ENCODE results near the gene CADPS2. TPM values are rescaled to one million over a fixed set of nuclear protein-coding genes. Genes with fewer than 3 reads are reported as not detected.

The CADPS2 gene
- polyA plus RNA-seq, 3 donors = not detected

- no CpG with 5 or more reads among the region's 1 CpG for WGBS (ENCODE audit: insufficient coverage)
- Histone ChIP-seq H3K79me2 (ENCODE audit: insufficient read depth, low read length) (no peaks in the 10 kb centered on the region), H3K36me3 (replicated peaks in 1 of 2; ENCODE audit: control insufficient read depth in 1 of 2, insufficient read depth in 2 of 2, low read length in 2 of 2) (no peaks in the 10 kb centered on the region), H3K27ac (ENCODE audit: low read depth in 1 of 2, low read length in 2 of 2) (no peak overlapping the region), H2AFZ (ENCODE audit: insufficient read depth, low read depth, low read length, poor library complexity, severe bottlenecking) (no peak overlapping the region), H3K4me1 (ENCODE audit: control insufficient read depth in 1 of 2, insufficient read depth in 2 of 2, low read length in 2 of 2) (no peaks in the 10 kb centered on the region), H3K27me3 (ENCODE audit: control insufficient read depth in 2 of 2, insufficient read depth in 2 of 2, low read length in 2 of 2) (no peaks in the 10 kb centered on the region), H4K20me1 (ENCODE audit: insufficient read depth, low read length) (no peaks in the 10 kb centered on the region), H3K9me3 (replicated peaks in 1 of 2; ENCODE audit: control insufficient read depth in 1 of 2, insufficient read depth in 1 of 2, low read length in 2 of 2) (no peaks in the 10 kb centered on the region), H3K4me2 (replicated peaks; ENCODE audit: extremely low read depth, low read length, poor library complexity, severe bottlenecking) (no peak overlapping the region), H3K9ac (ENCODE audit: insufficient read depth, low read length, poor library complexity, severe bottlenecking) (no peak overlapping the region), H3K4me3 (replicated peaks in 1 of 3; ENCODE audit: low read depth in 2 of 3, low read length in 3 of 3) (no peak overlapping the region)
- Mint-ChIP-seq H3K36me3 (no peaks in the 10 kb centered on the region), H3K9me3 (no peaks in the 10 kb centered on the region), H3K27me3 (ENCODE audit: low read depth in 3 of 3) (no peaks in the 10 kb centered on the region), H3K4me1 (no peaks in the 10 kb centered on the region), H3K4me3 (no peak overlapping the region), H3K27ac (no peak overlapping the region)
- no peak for TF ChIP-seq CTCF (IDR thresholded peaks at IDR 0.05)
- intact Hi-C loops (cut with micrococcal nuclease) = no loop called here
- DNase-seq = no peak
Measured at GRCh38 chr7:122438492-122438891, 447.8 kb downstream of the CADPS2 start.

GRCh38 chr7:122438006-122438405 lies 448.3 kb downstream of the CADPS2 start:
- H3K4me1 Mint-ChIP-seq = no peaks in the 10 kb centered on the region
- intact Hi-C loops (cut with micrococcal nuclease) = no loop called here
- H3K27ac Mint-ChIP-seq = no peak overlapping the region
- H4K20me1 ChIP-seq (ENCODE audit: insufficient read depth, low read length) = no peaks in the 10 kb centered on the region
- no peak overlapping the region for H3K27ac ChIP-seq (ENCODE audit: low read depth in 1 of 2, low read length in 2 of 2)
- no peaks in the 10 kb centered on the region for H3K9me3 Mint-ChIP-seq
- H3K4me3 ChIP-seq (replicated peaks in 1 of 3; ENCODE audit: low read depth in 2 of 3, low read length in 3 of 3) = no peak overlapping the region
- no peak overlapping the region for H3K4me2 ChIP-seq (replicated peaks; ENCODE audit: extremely low read depth, low read length, poor library complexity, severe bottlenecking)
- H3K9me3 ChIP-seq (replicated peaks in 1 of 2; ENCODE audit: control insufficient read depth in 1 of 2, insufficient read depth in 1 of 2, low read length in 2 of 2) = no peaks in the 10 kb centered on the region
- H3K4me1 ChIP-seq (ENCODE audit: control insufficient read depth in 1 of 2, insufficient read depth in 2 of 2, low read length in 2 of 2) = no peaks in the 10 kb centered on the region
- no peaks in the 10 kb centered on the region for H3K36me3 Mint-ChIP-seq
- WGBS (ENCODE audit: insufficient coverage) = 47% methylated on average over 2 of the region's 3 CpGs
- H3K27me3 ChIP-seq (ENCODE audit: control insufficient read depth in 2 of 2, insufficient read depth in 2 of 2, low read length in 2 of 2) = no peaks in the 10 kb centered on the region
- H3K9ac ChIP-seq (ENCODE audit: insufficient read depth, low read length, poor library complexity, severe bottlenecking) = no peak overlapping the region
- no peaks in the 10 kb centered on the region for H3K79me2 ChIP-seq (ENCODE audit: insufficient read depth, low read length)
- no peak overlapping the region for H2AFZ ChIP-seq (ENCODE audit: insufficient read depth, low read depth, low read length, poor library complexity, severe bottlenecking)
- no peaks in the 10 kb centered on the region for H3K36me3 ChIP-seq (replicated peaks in 1 of 2; ENCODE audit: control insufficient read depth in 1 of 2, insufficient read depth in 2 of 2, low read length in 2 of 2)
- H3K4me3 Mint-ChIP-seq = no peak overlapping the region
- DNase-seq = no peak
- no peak for TF ChIP-seq CTCF (IDR thresholded peaks at IDR 0.05)
- H3K27me3 Mint-ChIP-seq (ENCODE audit: low read depth in 3 of 3) = peaks cover 0 to 2% (median 0%) of the 10 kb centered on the region in 3 donors

Data from CD14-positive monocyte (primary cell).